HG02623 (cell line): ENCODE results near the gene CALCR.
"Not testable (repeated sequence)": the region's sequence is repeated elsewhere in the genome, so short reads cannot be mapped to it uniquely, and the experiment has no call there.

Source experiments
- ATAC-seq: cut with Tn5 transposase; IDR thresholded peaks from one replicate; pipeline ENCODE4 v1.9.1; 2021; ENCODE audit warnings: moderate library complexity; ENCODE audit not compliant: unreplicated experiment

The CALCR gene

GRCh38 chr7:93574646-93575554, at the start of gene CALCR:
CALCR (minus strand) TSS chr7:93574724; CDS start chr7:93486981, 87,743 bp downstream.
- ATAC-seq: no peak

GRCh38 chr7:93623816-93624215, 49.3 kb upstream of the CALCR start:
- no peak for ATAC-seq

- no peak for ATAC-seq
Measured at GRCh38 chr7:93622036-93623033, 47.8 kb upstream of the CALCR start.

- ATAC-seq: no peak
Measured at GRCh38 chr7:93620864-93621263, 46.3 kb upstream of the CALCR start.

GRCh38 chr7:93620057-93620456, 45.5 kb upstream of the CALCR start:
- ATAC-seq: no peak

- ATAC-seq: no peak
Measured at GRCh38 chr7:93601363-93601762, 26.8 kb upstream of the CALCR start.

- ATAC-seq: no peak
Measured at GRCh38 chr7:93594250-93594649, 19.7 kb upstream of the CALCR start.

GRCh38 chr7:93592588-93593266, 18.2 kb upstream of the CALCR start:
- no peak for ATAC-seq

- ATAC-seq: not testable (repeated sequence)
Measured at GRCh38 chr7:93591224-93592050, 16.9 kb upstream of the CALCR start.

GRCh38 chr7:93586479-93586865, 11.9 kb upstream of the CALCR start:
- not testable (repeated sequence) for ATAC-seq

GRCh38 chr7:93585694-93586478, 11.4 kb upstream of the CALCR start:
- not testable (repeated sequence) for ATAC-seq

- no peak for ATAC-seq
Measured at GRCh38 chr7:93579431-93579830, 4.9 kb upstream of the CALCR start.

- ATAC-seq: no peak
Measured at GRCh38 chr7:93578762-93579161, 4.2 kb upstream of the CALCR start.

GRCh38 chr7:93575555-93576399, 1.3 kb upstream of the CALCR start:
- no peak for ATAC-seq

GRCh38 chr7:93574269-93574645, 267 bp downstream of the CALCR start:
- no peak for ATAC-seq

- no peak for ATAC-seq
Measured at GRCh38 chr7:93569189-93569588, 5.3 kb downstream of the CALCR start.

GRCh38 chr7:93566876-93567275, 7.6 kb downstream of the CALCR start:
- no peak for ATAC-seq

- no peak for ATAC-seq
Measured at GRCh38 chr7:93563584-93563983, 10.9 kb downstream of the CALCR start.
